Natural killer cell (primary cell): ENCODE results near the gene PDE4B. TPM values are rescaled to one million over a fixed set of nuclear protein-coding genes. Genes with fewer than 3 reads are reported as not detected.

Source experiments
- ATAC-seq, 3 donors: fragments of 150-1000 bp in 2 of 3; fragments of 200-7000 bp in 1 of 3; cut with Tn5 transposase; 1 replicate in 1 of 3; 2 replicates in 2 of 3; pipeline ENCODE4 v1.10.0; 2021; ENCODE audit warnings: mild to moderate bottlenecking in 2 of 3, moderate library complexity in 2 of 3
- DNase-seq, 2 donors: peaks; one replicate each; pipeline versions ENCODE4 v3.0.0 to v3.0.0-alpha.2; 2013 to 2021; ENCODE audit warnings: mixed read lengths in 1 of 2
- H3K27ac ChIP-seq: one replicate; pipeline ENCODE4 v1.5.1; 2013; ENCODE audit warnings: mild to moderate bottlenecking, low read length
- H3K27me3 ChIP-seq: one replicate; pipeline ENCODE4 v1.6.1; 2013; ENCODE audit warnings: low read length; ENCODE audit not compliant: control insufficient read depth, insufficient read depth
- H3K36me3 ChIP-seq: one replicate; pipeline ENCODE4 v1.6.1; 2013; ENCODE audit warnings: low read length; ENCODE audit not compliant: control insufficient read depth, insufficient read depth
- H3K4me1 ChIP-seq: one replicate; pipeline ENCODE4 v1.6.1; 2013; ENCODE audit warnings: low read length; ENCODE audit not compliant: control insufficient read depth, insufficient read depth
- H3K4me3 ChIP-seq: one replicate; pipeline ENCODE4 v1.5.1; 2013; ENCODE audit warnings: low read length
- H3K9me3 ChIP-seq: one replicate; pipeline ENCODE4 v1.6.1; 2013; ENCODE audit warnings: low read length; ENCODE audit not compliant: control insufficient read depth, insufficient read depth
- H3K27ac Mint-ChIP-seq, 2 donors: one replicate each; pipeline ENCODE4 v1.8.0; 2022; ENCODE audit warnings: mild to moderate bottlenecking in 2 of 2, mixed read lengths in 2 of 2, moderate library complexity in 1 of 2
- H3K27me3 Mint-ChIP-seq, 2 donors: one replicate each; pipeline ENCODE4 v1.8.0; 2022; ENCODE audit warnings: low read depth in 2 of 2, mixed read lengths in 2 of 2
- H3K36me3 Mint-ChIP-seq: one replicate; pipeline ENCODE4 v1.8.0; 2022; ENCODE audit warnings: mixed read lengths
- H3K4me1 Mint-ChIP-seq, 2 donors: one replicate each; pipeline ENCODE4 v1.8.0; 2022; ENCODE audit warnings: mixed read lengths in 2 of 2
- H3K4me3 Mint-ChIP-seq: one replicate; pipeline ENCODE4 v1.8.0; 2022; ENCODE audit warnings: mild to moderate bottlenecking, moderate library complexity, mixed read lengths
- H3K9me3 Mint-ChIP-seq, 2 donors: one replicate each; pipeline ENCODE4 v1.8.0; 2022; ENCODE audit warnings: mixed read lengths in 2 of 2
- CTCF ChIP-seq: fragments of 200-600 bp; IDR thresholded peaks from one replicate; pipeline ENCODE4 v1.8.0; 2022; ENCODE audit warnings: antibody characterized with exemption
- WGBS: methylation state at CpG from one replicate; pipeline ENCODE4 v1.1.7; 2013; ENCODE audit warnings: missing lambda C conversion rate; ENCODE audit not compliant: insufficient coverage; 5-methylcytosine and 5-hydroxymethylcytosine counted together
- intact Hi-C: fragments of 100-400 bp; cut with micrococcal nuclease; formaldehyde crosslinking; loops from one replicate; pipeline ENCODE4 v1.14.2; 2022
- total RNA-seq, 4 donors: library from RNA; stranded (reverse); fragments of 120-200 nt in 1 of 4; gene quantifications; one replicate each; pipeline versions ENCODE4 v1.2.3 to v1.2.4, GENCODE V29; 2013 to 2022

Gene PDE4B
- total RNA-seq, 3 donors from 2014 or later (not counting 1 experiment from before 2014, with no cell fraction given): 18.0 to 42.4 (median 25.5) TPM

- no peak for ATAC-seq
Measured at GRCh38 chr1:66217561-66217960, 424.9 kb downstream of the PDE4B start.

GRCh38 chr1:66220477-66220876 is 427.8 kb downstream of the PDE4B start:
- Histone ChIP-seq H3K4me3 (no peak overlapping the region), H3K27me3 (no peaks in the 10 kb centered on the region), H3K36me3 (no peaks in the 10 kb centered on the region), H3K4me1 (no peaks in the 10 kb centered on the region), H3K27ac (no peak overlapping the region), H3K9me3 (no peaks in the 10 kb centered on the region)
- DNase-seq (no peak), ATAC-seq (no peak)
- H3K27me3 Mint-ChIP-seq: peaks cover 10 to 11% of the 10 kb centered on the region in 2 donors
- TF ChIP-seq CTCF: no peak
- H3K36me3 Mint-ChIP-seq: no peaks in the 10 kb centered on the region
- H3K27ac Mint-ChIP-seq: no peak overlapping the region
- intact Hi-C loops: no loop called here
- H3K9me3 Mint-ChIP-seq: no peaks in the 10 kb centered on the region
- H3K4me3 Mint-ChIP-seq: no peak overlapping the region
- WGBS: no CpG with 5 or more reads among the region's 1 CpG
- H3K4me1 Mint-ChIP-seq: no peaks in the 10 kb centered on the region

More at GRCh38 chr1:66217561-66217960, 424.9 kb downstream of the PDE4B start:
- no peak for TF ChIP-seq CTCF
- H3K4me1 ChIP-seq: no peaks in the 10 kb centered on the region
- DNase-seq: no peak
- H3K4me3 ChIP-seq: no peak overlapping the region
- no peaks in the 10 kb centered on the region for H3K27me3 ChIP-seq
- intact Hi-C loops: no loop called here
- Mint-ChIP-seq H3K36me3 (no peaks in the 10 kb centered on the region), H3K4me3 (no peak overlapping the region), H3K4me1 (peaks cover 0 to 6% of the 10 kb centered on the region in 2 donors), H3K27ac (no peak overlapping the region), H3K27me3 (peaks cover 0 to 7% of the 10 kb centered on the region in 2 donors), H3K9me3 (no peaks in the 10 kb centered on the region)
- H3K9me3 ChIP-seq: no peaks in the 10 kb centered on the region
- H3K36me3 ChIP-seq: no peaks in the 10 kb centered on the region
- H3K27ac ChIP-seq: no peak overlapping the region
- 89% methylated on average over 1 of the region's 2 CpGs for WGBS

GRCh38 chr1:66223681-66224080 is 431.0 kb downstream of the PDE4B start:
- intact Hi-C loops: no loop called here
- no peaks in the 10 kb centered on the region for H3K27me3 ChIP-seq
- no peak overlapping the region for H3K4me3 ChIP-seq
- ATAC-seq (no peak), DNase-seq (no peak)
- no peaks in the 10 kb centered on the region for H3K4me1 ChIP-seq
- H3K36me3 ChIP-seq: no peaks in the 10 kb centered on the region
- no peaks in the 10 kb centered on the region for H3K9me3 ChIP-seq
- H3K36me3 Mint-ChIP-seq: no peaks in the 10 kb centered on the region
- WGBS: 81% methylated on average over 3 of the region's 3 CpGs
- no peak overlapping the region for H3K4me3 Mint-ChIP-seq
- no peaks in the 10 kb centered on the region for H3K9me3 Mint-ChIP-seq
- H3K27ac ChIP-seq: no peak overlapping the region
- TF ChIP-seq CTCF: no peak
- no peak overlapping the region for H3K27ac Mint-ChIP-seq
- H3K27me3 Mint-ChIP-seq: peaks cover 10 to 11% of the 10 kb centered on the region in 2 donors
- H3K4me1 Mint-ChIP-seq: no peaks in the 10 kb centered on the region

GRCh38 chr1:66226985-66227384 is 434.3 kb downstream of the PDE4B start:
- Histone ChIP-seq H3K36me3 (no peaks in the 10 kb centered on the region), H3K9me3 (no peaks in the 10 kb centered on the region), H3K4me1 (no peaks in the 10 kb centered on the region), H3K4me3 (no peak overlapping the region), H3K27me3 (no peaks in the 10 kb centered on the region), H3K27ac (no peak overlapping the region)
- H3K9me3 Mint-ChIP-seq: no peaks in the 10 kb centered on the region
- H3K4me1 Mint-ChIP-seq: no peaks in the 10 kb centered on the region
- no peak overlapping the region for H3K27ac Mint-ChIP-seq
- intact Hi-C loops: no loop called here
- H3K27me3 Mint-ChIP-seq: peaks cover 11 to 14% of the 10 kb centered on the region in 2 donors
- 67% methylated on average over 1 of the region's 4 CpGs for WGBS
- no peak for TF ChIP-seq CTCF
- H3K36me3 Mint-ChIP-seq: no peaks in the 10 kb centered on the region
- no peak for ATAC-seq
- H3K4me3 Mint-ChIP-seq: no peak overlapping the region
- DNase-seq: no peak
